ENCODE results near the gene GPR179. TPM values are rescaled to one million over a fixed set of nuclear protein-coding genes. Genes with fewer than 3 reads are reported as not detected.

The GPR179 gene
- total RNA-seq, 4 donors from 2014 or later: 0.21 to 0.78 (median 0.44) TPM; not detected in 1

- 70 to 85% methylated on average over 4 of the region's 4 CpGs for WGBS, 2 donors
- Histone ChIP-seq H3K4me1 (peaks cover 0 to 68% (median 13%) of the 10 kb centered on the region in 4 donors), H3K27ac (no peak overlapping the region), H3K9me3 (no peaks in the 10 kb centered on the region), H3K36me3 (no peaks in the 10 kb centered on the region), H3K27me3 (no peaks in the 10 kb centered on the region), H3K4me3 (no peak overlapping the region)
- no peak for TF ChIP-seq POLR2A (IDR thresholded peaks at IDR 0.05)
- TF ChIP-seq EP300 (IDR thresholded peaks at IDR 0.05): no peak
- no peak for TF ChIP-seq CTCF (IDR thresholded peaks at IDR 0.05)
- no peak for DNase-seq (ENCODE audit: low spot score in 2 of 2)
Observed at GRCh38 chr17:38355251-38355650, 11.5 kb upstream of the GPR179 start.

- WGBS, 2 donors: 48 to 64% methylated on average over 7 of the region's 7 CpGs
- Histone ChIP-seq H3K9me3 (no peaks in the 10 kb centered on the region), H3K4me3 (no peak overlapping the region), H3K4me1 (peaks cover 0 to 68% (median 13%) of the 10 kb centered on the region in 4 donors), H3K27ac (peak overlapping the region in 1 of 4 donors; percentile 28), H3K36me3 (no peaks in the 10 kb centered on the region), H3K27me3 (no peaks in the 10 kb centered on the region)
- TF ChIP-seq POLR2A (IDR thresholded peaks at IDR 0.05) (no peak), EP300 (IDR thresholded peaks at IDR 0.05) (no peak), CTCF (IDR thresholded peaks at IDR 0.05) (no peak)
- DNase-seq (ENCODE audit: low spot score in 2 of 2): no peak
Observed at GRCh38 chr17:38354466-38354865, 10.7 kb upstream of the GPR179 start.

DNA sequence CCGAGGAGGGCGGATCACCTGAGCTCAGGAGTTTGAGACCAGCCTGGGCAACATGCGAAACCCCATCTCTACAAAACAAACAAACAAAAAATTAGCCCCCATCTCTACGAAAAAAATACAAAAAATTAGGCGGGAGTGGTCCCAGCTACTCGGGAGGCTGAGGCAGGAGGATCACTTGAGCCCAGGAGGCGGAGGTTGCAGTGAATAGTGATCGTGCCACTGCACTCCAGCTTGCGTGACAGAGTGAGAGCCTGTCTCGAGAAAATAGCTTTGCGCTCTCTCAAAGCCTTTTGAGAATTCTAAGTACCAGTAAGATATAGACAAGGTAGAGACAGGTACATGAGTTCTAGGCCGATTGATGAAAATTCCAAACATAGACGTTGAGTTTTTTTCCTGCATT, 9.9 kb upstream of the GPR179 start:
- Histone ChIP-seq H3K4me3 (peak overlapping the region in 1 of 4 donors; percentile 80), H3K4me1 (peaks cover 0 to 60% (median 10%) of the 10 kb centered on the region in 4 donors), H3K36me3 (no peaks in the 10 kb centered on the region), H3K27ac (no peak overlapping the region), H3K9me3 (no peaks in the 10 kb centered on the region), H3K27me3 (no peaks in the 10 kb centered on the region)
- TF ChIP-seq CTCF (IDR thresholded peaks at IDR 0.05) (no peak), EP300 (IDR thresholded peaks at IDR 0.05) (no peak)
- WGBS, 2 donors: 77 to 82% methylated on average over 13 of the region's 13 CpGs
- no peak for DNase-seq (ENCODE audit: low spot score in 2 of 2)

GRCh38 chr17:38353086-38353604, 9.4 kb upstream of the GPR179 start:
- H3K9me3 ChIP-seq: no peaks in the 10 kb centered on the region
- H3K27ac ChIP-seq: peak overlapping the region in 3 of 4 donors; percentile 85 to 90 (median 87)
- no peak for DNase-seq (ENCODE audit: low spot score in 2 of 2)
- H3K4me3 ChIP-seq: peak overlapping the region; percentile 64 to 91 (median 82)
- no peaks in the 10 kb centered on the region for H3K27me3 ChIP-seq
- H3K36me3 ChIP-seq: no peaks in the 10 kb centered on the region
- H3K4me1 ChIP-seq: peaks cover 0 to 55% (median 9%) of the 10 kb centered on the region in 4 donors
- 10 to 14% methylated on average over 8 of the region's 8 CpGs for WGBS, 2 donors
- TF ChIP-seq EP300 (IDR thresholded peaks at IDR 0.05) (no peak), CTCF (IDR thresholded peaks at IDR 0.05) (no peak), POLR2A (IDR thresholded peaks at IDR 0.05) (no peak)

DNA sequence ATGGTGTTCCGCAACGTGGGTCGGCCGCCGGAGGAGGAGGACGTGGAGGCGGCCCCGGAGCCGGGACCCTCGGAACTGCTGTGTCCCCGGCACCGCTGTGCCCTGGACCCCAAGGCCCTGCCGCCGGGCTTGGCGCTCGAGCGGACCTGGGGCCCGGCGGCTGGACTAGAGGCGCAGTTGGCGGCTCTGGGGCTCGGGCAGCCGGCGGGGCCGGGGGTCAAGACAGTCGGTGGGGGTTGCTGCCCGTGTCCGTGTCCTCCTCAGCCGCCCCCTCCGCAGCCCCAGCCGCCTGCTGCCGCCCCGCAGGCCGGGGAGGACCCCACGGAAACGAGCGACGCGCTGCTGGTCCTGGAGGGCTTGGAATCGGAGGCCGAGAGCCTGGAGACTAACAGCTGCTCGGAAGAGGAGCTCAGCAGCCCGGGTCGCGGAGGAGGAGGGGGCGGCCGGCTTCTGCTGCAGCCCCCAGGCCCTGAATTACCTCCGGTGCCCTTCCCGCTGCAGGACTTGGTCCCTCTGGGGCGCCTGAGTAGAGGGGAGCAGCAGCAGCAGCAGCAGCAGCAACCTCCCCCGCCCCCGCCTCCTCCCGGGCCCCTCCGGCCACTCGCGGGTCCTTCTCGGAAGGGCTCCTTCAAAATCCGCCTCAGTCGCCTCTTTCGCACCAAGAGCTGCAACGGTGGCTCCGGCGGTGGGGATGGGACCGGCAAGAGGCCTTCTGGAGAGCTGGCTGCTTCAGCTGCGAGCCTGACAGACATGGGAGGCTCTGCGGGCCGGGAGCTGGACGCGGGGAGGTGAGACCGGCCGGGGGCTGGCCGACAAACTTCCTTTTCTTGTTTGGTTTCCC, 8.7 kb upstream of the GPR179 start:
- no peaks in the 10 kb centered on the region for H3K9me3 ChIP-seq
- peak overlapping the region; percentile 64 to 91 (median 82) for H3K4me3 ChIP-seq
- WGBS, 2 donors: 0 to 2% methylated on average over 41 to 53 of the region's 72 CpGs
- TF ChIP-seq CTCF (IDR thresholded peaks at IDR 0.05): no peak
- TF ChIP-seq EP300 (IDR thresholded peaks at IDR 0.05): no peak
- no peak for TF ChIP-seq POLR2A (IDR thresholded peaks at IDR 0.05)
- H3K27me3 ChIP-seq: no peaks in the 10 kb centered on the region
- no peaks in the 10 kb centered on the region for H3K36me3 ChIP-seq
- DNase-seq (ENCODE audit: low spot score in 2 of 2): no peak
- peak overlapping the region; percentile 79 to 90 (median 86) for H3K27ac ChIP-seq
- H3K4me1 ChIP-seq: peaks cover 0 to 48% (median 9%) of the 10 kb centered on the region in 4 donors
